Gastroesophageal sphincter (tissue), 3 donors: ENCODE data around the gene TBX3.
"Not testable (repeated sequence)": the region's sequence is repeated elsewhere in the genome, so short reads cannot be mapped to it uniquely, and the experiment has no call there.

ENCODE experiments used
- POLR2A ChIP-seq, 2 donors: fragments of 450-650 bp; IDR thresholded peaks; one replicate each; pipeline ENCODE4 v1.6.1; 2017; ENCODE audit warnings: antibody characterized with exemption in 2 of 2, mild to moderate bottlenecking in 2 of 2, moderate library complexity in 1 of 2
- POLR2AphosphoS5 ChIP-seq: sonication (generic); formaldehyde crosslinking; IDR thresholded peaks from one replicate; pipeline ENCODE4 v1.6.1; 2017; ENCODE audit warnings: antibody characterized with exemption
- TF ChIP-seq, protein P1 (sequence below), 4 experiments: fragments of 200-600 bp in 2 of 4; fragments of 450-650 bp in 2 of 4; sonication (generic) in 1 of 4; IDR thresholded peaks; one replicate each; pipeline ENCODE4 v1.5.1; 2017 to 2019; ENCODE audit warnings: antibody characterized with exemption in 4 of 4, mild to moderate bottlenecking in 2 of 4, moderate library complexity in 2 of 4

DNA sequence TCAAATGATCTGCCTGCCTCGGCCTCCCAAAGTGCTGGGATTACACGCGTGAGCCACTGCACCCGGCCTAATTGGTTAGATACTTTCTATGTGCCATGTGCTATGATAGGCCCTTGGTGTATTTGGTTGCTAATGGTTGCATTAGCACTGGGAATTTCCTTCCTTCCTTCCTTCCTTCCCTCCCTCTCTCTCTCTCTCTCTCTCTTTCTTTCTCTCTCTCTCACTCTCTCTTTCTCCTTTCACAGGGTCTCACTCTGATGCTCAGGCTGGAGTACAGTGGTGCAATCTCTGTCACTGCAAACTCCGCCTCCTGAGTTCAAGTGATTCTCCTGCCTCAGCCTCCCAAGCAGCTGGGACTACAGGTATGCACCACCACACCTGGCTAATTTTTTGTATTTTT lies 38.2 kb upstream of the TBX3 start:
- TF ChIP-seq, protein P1, sequence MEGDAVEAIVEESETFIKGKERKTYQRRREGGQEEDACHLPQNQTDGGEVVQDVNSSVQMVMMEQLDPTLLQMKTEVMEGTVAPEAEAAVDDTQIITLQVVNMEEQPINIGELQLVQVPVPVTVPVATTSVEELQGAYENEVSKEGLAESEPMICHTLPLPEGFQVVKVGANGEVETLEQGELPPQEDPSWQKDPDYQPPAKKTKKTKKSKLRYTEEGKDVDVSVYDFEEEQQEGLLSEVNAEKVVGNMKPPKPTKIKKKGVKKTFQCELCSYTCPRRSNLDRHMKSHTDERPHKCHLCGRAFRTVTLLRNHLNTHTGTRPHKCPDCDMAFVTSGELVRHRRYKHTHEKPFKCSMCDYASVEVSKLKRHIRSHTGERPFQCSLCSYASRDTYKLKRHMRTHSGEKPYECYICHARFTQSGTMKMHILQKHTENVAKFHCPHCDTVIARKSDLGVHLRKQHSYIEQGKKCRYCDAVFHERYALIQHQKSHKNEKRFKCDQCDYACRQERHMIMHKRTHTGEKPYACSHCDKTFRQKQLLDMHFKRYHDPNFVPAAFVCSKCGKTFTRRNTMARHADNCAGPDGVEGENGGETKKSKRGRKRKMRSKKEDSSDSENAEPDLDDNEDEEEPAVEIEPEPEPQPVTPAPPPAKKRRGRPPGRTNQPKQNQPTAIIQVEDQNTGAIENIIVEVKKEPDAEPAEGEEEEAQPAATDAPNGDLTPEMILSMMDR (IDR thresholded peaks at IDR 0.05), result not testable (repeated sequence)
- not testable (repeated sequence) for TF ChIP-seq POLR2A (IDR thresholded peaks at IDR 0.05); POLR2AphosphoS5
